GM12878 (cell line): Measurements from ENCODE around the gene MEG3.

ENCODE experiments used
- GABPA ChIP-seq: IDR thresholded peaks from 2 replicates; pipeline ENCODE4 v1.6.1; 2014; ENCODE audit warnings: antibody characterized with exemption, low read depth, mild to moderate bottlenecking, inconsistent platforms
- SPI1 ChIP-seq: IDR thresholded peaks from 2 replicates; pipeline ENCODE4 v1.6.1; 2011; ENCODE audit warnings: low read depth, mild to moderate bottlenecking, low read length, moderate library complexity, borderline replicate concordance; ENCODE audit not compliant: insufficient read depth

DNA sequence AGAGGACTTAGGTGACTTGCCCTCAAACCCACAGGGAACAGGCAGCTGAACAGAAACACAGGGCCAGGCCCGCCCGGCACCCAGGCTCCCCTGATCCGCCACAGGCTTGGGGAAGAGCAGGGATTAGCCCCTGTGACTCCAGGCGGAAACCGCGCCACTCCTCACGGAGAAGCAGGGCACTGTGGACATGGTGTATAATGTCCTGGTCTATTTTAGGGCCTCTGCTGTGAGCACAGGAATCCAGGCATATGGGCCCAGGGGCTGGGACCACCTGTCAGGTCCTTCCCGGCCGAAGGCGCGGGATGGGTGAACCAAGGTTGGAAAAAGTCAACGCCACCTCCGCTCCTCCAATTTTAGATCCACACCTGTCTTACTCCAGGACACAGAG, 34.6 kb upstream of the MEG3 start:
- no peak for TF ChIP-seq GABPA
- no peak for TF ChIP-seq SPI1
